ENCODE measurements around the gene REV3L. TPM values are rescaled to one million over a fixed set of nuclear protein-coding genes. Genes with fewer than 3 reads are reported as not detected.

REV3L gene
- total RNA-seq, 1 experiment from 2014 or later: 5.3 TPM

- Histone ChIP-seq H2BK20ac (ENCODE audit: low read depth, low read length, poor library complexity, severe bottlenecking) (no peak overlapping the region), H3K56ac (ENCODE audit: insufficient read length, low read depth, low read length) (no peak overlapping the region), H3K9me3 (ENCODE audit: control insufficient read depth, low read depth, low read length) (no peaks in the 10 kb centered on the region), H3K27me3 (ENCODE audit: insufficient read depth, low read length) (no peaks in the 10 kb centered on the region), H3K4me2 (ENCODE audit: insufficient read depth, insufficient read length, low read length) (no peak overlapping the region), H3K4ac (ENCODE audit: low read depth, low read length) (no peak overlapping the region), H3K23me2 (ENCODE audit: insufficient read length, low read depth, low read length, poor library complexity, severe bottlenecking) (no peaks in the 10 kb centered on the region), H4K20me1 (ENCODE audit: control insufficient read depth, insufficient read depth, insufficient read length) (no peaks in the 10 kb centered on the region), H4K91ac (ENCODE audit: insufficient read length, low read depth, low read length) (no peak overlapping the region), H2BK12ac (ENCODE audit: insufficient read length, low read depth, low read length) (no peak overlapping the region), H2BK5ac (ENCODE audit: insufficient read length, low read length) (no peak overlapping the region), H3K18ac (ENCODE audit: insufficient read length, low read depth, low read length) (no peak overlapping the region), H2AFZ (ENCODE audit: low read length) (no peak overlapping the region), H3K9ac (ENCODE audit: extremely low read depth, insufficient read length, low read length) (no peak overlapping the region), H3T11ph (ENCODE audit: low read length) (no peak overlapping the region), H2AK5ac (ENCODE audit: insufficient read length, low read length) (no peak overlapping the region), H2BK120ac (ENCODE audit: low read depth, low read length, poor library complexity, severe bottlenecking) (no peak overlapping the region), H4K5ac (ENCODE audit: insufficient read length, low read depth, low read length) (no peak overlapping the region), H3K23ac (ENCODE audit: insufficient read length, low read depth, low read length) (no peak overlapping the region), H3K4me1 (ENCODE audit: insufficient read depth, low read length) (no peaks in the 10 kb centered on the region), H3K27ac (ENCODE audit: insufficient read length, low read depth, low read length) (no peak overlapping the region), H3K79me2 (ENCODE audit: insufficient read depth, low read length) (no peaks in the 10 kb centered on the region), H3K14ac (ENCODE audit: insufficient read depth, low read length) (no peak overlapping the region), H2BK15ac (ENCODE audit: low read depth, low read length) (no peak overlapping the region), H4K8ac (replicated peaks; ENCODE audit: insufficient read length, low read depth, low read length) (no peak overlapping the region), H3K79me1 (ENCODE audit: insufficient read depth, low read depth, low read length, poor library complexity, severe bottlenecking) (no peaks in the 10 kb centered on the region)
- H3K4me3 Mint-ChIP-seq: no peak overlapping the region
- peaks cover 2 to 4% of the 10 kb centered on the region in 2 experiments; a peak in 2 of 5 replicates for H3K9me3 Mint-ChIP-seq
- H3K27ac Mint-ChIP-seq: no peak overlapping the region
- H3K4me1 Mint-ChIP-seq: peaks cover 2% of the 10 kb centered on the region in 2 experiments; a peak in 1 of 4 replicates
- peaks cover 0 to 7% (median 5%) of the 10 kb centered on the region in 3 experiments; a peak in 5 of 7 replicates for H3K36me3 Mint-ChIP-seq (ENCODE audit: insufficient read depth in 1 of 3, low read depth in 3 of 3)
- TF ChIP-seq, protein P1, sequence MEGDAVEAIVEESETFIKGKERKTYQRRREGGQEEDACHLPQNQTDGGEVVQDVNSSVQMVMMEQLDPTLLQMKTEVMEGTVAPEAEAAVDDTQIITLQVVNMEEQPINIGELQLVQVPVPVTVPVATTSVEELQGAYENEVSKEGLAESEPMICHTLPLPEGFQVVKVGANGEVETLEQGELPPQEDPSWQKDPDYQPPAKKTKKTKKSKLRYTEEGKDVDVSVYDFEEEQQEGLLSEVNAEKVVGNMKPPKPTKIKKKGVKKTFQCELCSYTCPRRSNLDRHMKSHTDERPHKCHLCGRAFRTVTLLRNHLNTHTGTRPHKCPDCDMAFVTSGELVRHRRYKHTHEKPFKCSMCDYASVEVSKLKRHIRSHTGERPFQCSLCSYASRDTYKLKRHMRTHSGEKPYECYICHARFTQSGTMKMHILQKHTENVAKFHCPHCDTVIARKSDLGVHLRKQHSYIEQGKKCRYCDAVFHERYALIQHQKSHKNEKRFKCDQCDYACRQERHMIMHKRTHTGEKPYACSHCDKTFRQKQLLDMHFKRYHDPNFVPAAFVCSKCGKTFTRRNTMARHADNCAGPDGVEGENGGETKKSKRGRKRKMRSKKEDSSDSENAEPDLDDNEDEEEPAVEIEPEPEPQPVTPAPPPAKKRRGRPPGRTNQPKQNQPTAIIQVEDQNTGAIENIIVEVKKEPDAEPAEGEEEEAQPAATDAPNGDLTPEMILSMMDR (conservative IDR thresholded peaks at IDR 0.05): no peak
- no peak for DNase-seq
- H3K27me3 Mint-ChIP-seq (ENCODE audit: low read depth): no peaks in the 10 kb centered on the region
- no CpG with 5 or more reads among the region's 1 CpG for WGBS (ENCODE audit: extremely low coverage, insufficient read length, low lambda C conversion rate)
These were observed 18.8 kb downstream of the REV3L start for GRCh38 chr6:111464184-111464583.

All from H9 (cell line).